Pancreas (tissue), 10 donors: ENCODE data around the gene ARID3B. TPM values are rescaled to one million over a fixed set of nuclear protein-coding genes. Genes with fewer than 3 reads are reported as not detected.

Experiments
- ATAC-seq, 4 donors: fragments of 200-7000 bp; cut with Tn5 transposase; one replicate each; pipeline versions ENCODE4 v1.8.0 to v1.9.1; 2020; ENCODE audit warnings: mild to moderate bottlenecking in 4 of 4, moderate library complexity in 4 of 4
- DNase-seq, 6 donors: peaks; one replicate each; pipeline ENCODE4 v3.0.0-alpha.2; 2020
- FAIRE-seq: peaks from 2 replicates; lab custom pipeline; 2012; peaks lifted over from hg19 to GRCh38; lab: Jason Lieb, UNC
- H3K27ac ChIP-seq, 4 donors: fragments of 200-600 bp; sonication (generic); 1 replicate in 3 of 4; 2 replicates in 1 of 4; pipeline versions ENCODE4 v1.5.0 to v1.8.0; 2020
- H3K27me3 ChIP-seq, 4 donors: fragments of 200-600 bp; one replicate each; pipeline ENCODE4 v1.8.0; 2021
- H3K36me3 ChIP-seq, 3 donors: fragments of 200-600 bp; sonication (generic) in 1 of 3; one replicate each; pipeline versions ENCODE4 v1.5.0 to v1.8.0; 2020 to 2021
- H3K4me1 ChIP-seq, 3 donors: fragments of 200-600 bp; one replicate each; pipeline ENCODE4 v1.8.0; 2021
- H3K4me3 ChIP-seq, 4 donors: fragments of 200-600 bp; sonication (generic) in 2 of 4; one replicate each; pipeline versions ENCODE4 v1.5.0 to v1.8.0; 2020 to 2021
- H3K9me3 ChIP-seq, 4 donors: fragments of 200-600 bp; one replicate each; pipeline ENCODE4 v1.8.0; 2021
- WGBS, 2 donors: extraction: QIAGEN DNeasy Blood & Tissue Kit; methylation state at CpG; one replicate each; pipeline ENCODE4 v1.1.7; 2013; 5-methylcytosine and 5-hydroxymethylcytosine counted together
- intact Hi-C, 3 donors: fragments of 100-400 bp; cut with DNase I; formaldehyde crosslinking; loops; one replicate each; pipeline versions ENCODE4 v1.11.1 to v1.14.2; 2022
- polyA plus RNA-seq, 2 donors: library from polyadenylated mRNA; stranded (reverse); fragments of 200-250 nt; gene quantifications; one replicate each; pipeline ENCODE4 v1.2.3, GENCODE V29; 2013
- total RNA-seq, 6 donors: library from RNA; stranded (reverse); fragmentation: NEBNext Ultra II Directional in 4 of 6; extraction: Animal tissue kit (Norgen Biotek cat#: 25700) in 4 of 6; gene quantifications; one replicate each; pipeline versions ENCODE4 v1.2.1 to v1.2.4, GENCODE V29; 2021 to 2023
- TF ChIP-seq, protein P1 (sequence below), 4 donors: fragments of 200-600 bp; sonication (generic) in 3 of 4; IDR thresholded peaks; one replicate each; pipeline versions ENCODE4 v1.5.0 to v1.8.0; 2021; ENCODE audit warnings: antibody characterized with exemption in 4 of 4
- donor health status: healthy with polysubstance abuse.
- donor health status: DM: no; HTN: no; CAD: no; lungs with moderate emphysema.
- donor health status: DM: no; HTN: no; CAD: no.
- donor health status: control.
- donor health status: control.
- donor health status: Bipolar disorder and iron deficiency.
- donor health status: DM: yes; HTN: yes; CAD: no.
- donor health status: DM: no; HTN: no; CAD: no.
- donor health status: DM: no; HTN: no; CAD: no.
- donor health status: DM: yes; HTN: yes; CAD: no.

ARID3B gene
- total and polyA plus RNA-seq, 8 donors = 2.9 to 4.8 (median 3.8) TPM

DNA sequence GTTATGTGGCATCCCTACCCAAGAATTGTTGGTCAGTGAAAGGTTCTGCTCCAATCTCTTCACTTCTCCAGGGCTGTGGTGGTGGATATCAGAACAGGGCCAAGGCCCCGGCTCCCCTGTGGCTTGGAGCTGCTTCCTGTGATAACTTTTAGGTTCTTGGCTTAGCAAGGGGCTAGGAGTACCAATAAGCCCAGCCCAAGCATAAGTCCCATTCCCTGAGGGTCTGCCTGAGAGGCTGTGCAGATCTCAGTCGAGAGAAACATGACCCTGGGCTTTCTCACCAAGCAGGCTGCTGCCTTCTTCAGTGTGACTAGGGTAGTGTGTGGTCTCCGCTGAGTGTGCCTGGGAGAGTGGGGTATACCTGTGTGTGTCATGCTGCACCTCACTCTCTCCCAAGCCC lies 81.7 kb downstream of the ARID3B start:
- ATAC-seq = no peak
- H3K27me3 ChIP-seq = no peaks in the 10 kb centered on the region
- H3K36me3 ChIP-seq = peaks cover 21 to 76% (median 57%) of the 10 kb centered on the region in 3 donors
- H3K4me1 ChIP-seq = peaks cover 3 to 4% (median 4%) of the 10 kb centered on the region in 3 donors
- intact Hi-C loops = loop anchor here in 2 of 3 donors (10.0 kb wide), 2 partner anchors 132 to 238 kb away; no protein-coding TSS in a partner anchor
- H3K4me3 ChIP-seq = no peak overlapping the region
- 90 to 92% methylated on average over 3 of the region's 3 CpGs for WGBS, 2 donors
- DNase-seq = peak in 1 of 6 donors; percentile 9
- H3K27ac ChIP-seq = no peak overlapping the region
- TF ChIP-seq, protein P1, sequence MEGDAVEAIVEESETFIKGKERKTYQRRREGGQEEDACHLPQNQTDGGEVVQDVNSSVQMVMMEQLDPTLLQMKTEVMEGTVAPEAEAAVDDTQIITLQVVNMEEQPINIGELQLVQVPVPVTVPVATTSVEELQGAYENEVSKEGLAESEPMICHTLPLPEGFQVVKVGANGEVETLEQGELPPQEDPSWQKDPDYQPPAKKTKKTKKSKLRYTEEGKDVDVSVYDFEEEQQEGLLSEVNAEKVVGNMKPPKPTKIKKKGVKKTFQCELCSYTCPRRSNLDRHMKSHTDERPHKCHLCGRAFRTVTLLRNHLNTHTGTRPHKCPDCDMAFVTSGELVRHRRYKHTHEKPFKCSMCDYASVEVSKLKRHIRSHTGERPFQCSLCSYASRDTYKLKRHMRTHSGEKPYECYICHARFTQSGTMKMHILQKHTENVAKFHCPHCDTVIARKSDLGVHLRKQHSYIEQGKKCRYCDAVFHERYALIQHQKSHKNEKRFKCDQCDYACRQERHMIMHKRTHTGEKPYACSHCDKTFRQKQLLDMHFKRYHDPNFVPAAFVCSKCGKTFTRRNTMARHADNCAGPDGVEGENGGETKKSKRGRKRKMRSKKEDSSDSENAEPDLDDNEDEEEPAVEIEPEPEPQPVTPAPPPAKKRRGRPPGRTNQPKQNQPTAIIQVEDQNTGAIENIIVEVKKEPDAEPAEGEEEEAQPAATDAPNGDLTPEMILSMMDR (IDR thresholded peaks at IDR 0.05) = no peak
- FAIRE-seq = no peak
- no peaks in the 10 kb centered on the region for H3K9me3 ChIP-seq

DNA sequence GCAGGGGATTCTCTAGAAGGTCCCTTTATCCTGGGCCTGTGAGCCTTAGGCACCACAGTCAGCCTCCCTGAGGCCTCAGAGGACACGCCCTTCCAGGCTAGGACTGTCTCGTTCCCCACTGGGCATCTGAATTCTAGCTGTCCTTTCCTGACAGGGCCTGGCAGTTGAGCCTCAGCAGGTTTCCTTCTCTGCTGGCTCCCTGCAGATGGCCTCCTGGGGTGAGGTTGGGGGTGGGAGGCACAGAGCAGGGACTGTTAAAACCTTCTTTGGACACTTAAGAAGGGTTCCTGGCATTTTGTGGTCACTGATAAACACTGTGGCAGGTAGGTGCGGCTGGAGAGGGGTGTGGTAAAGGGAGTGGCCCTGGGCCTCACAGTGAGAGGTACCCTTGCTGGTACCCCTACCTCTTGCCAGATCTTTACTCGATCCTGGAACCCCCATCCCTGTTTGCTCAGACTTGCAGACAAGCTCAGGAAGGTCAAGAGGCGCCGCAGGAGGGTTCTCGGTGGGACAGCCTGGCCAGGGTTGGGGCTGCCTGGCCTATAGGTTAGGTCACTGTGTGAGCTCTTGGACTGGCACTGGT lies 83.1 kb downstream of the ARID3B start:
- TF ChIP-seq, protein P1 (IDR thresholded peaks at IDR 0.05) = no peak
- 80 to 83% methylated on average over 7 of the region's 7 CpGs for WGBS, 2 donors
- H3K36me3 ChIP-seq = peaks cover 28 to 88% (median 68%) of the 10 kb centered on the region in 3 donors
- FAIRE-seq (no peak), DNase-seq (peak in 1 of 6 donors; percentile 26), ATAC-seq (no peak)
- H3K27ac ChIP-seq = no peak overlapping the region
- no peak overlapping the region for H3K4me3 ChIP-seq
- intact Hi-C loops = loop anchor here in 2 of 3 donors (10.0 kb wide), 2 partner anchors 131 to 239 kb away; no protein-coding TSS in a partner anchor
- H3K27me3 ChIP-seq = no peaks in the 10 kb centered on the region
- H3K4me1 ChIP-seq = no peaks in the 10 kb centered on the region
- no peaks in the 10 kb centered on the region for H3K9me3 ChIP-seq

DNA sequence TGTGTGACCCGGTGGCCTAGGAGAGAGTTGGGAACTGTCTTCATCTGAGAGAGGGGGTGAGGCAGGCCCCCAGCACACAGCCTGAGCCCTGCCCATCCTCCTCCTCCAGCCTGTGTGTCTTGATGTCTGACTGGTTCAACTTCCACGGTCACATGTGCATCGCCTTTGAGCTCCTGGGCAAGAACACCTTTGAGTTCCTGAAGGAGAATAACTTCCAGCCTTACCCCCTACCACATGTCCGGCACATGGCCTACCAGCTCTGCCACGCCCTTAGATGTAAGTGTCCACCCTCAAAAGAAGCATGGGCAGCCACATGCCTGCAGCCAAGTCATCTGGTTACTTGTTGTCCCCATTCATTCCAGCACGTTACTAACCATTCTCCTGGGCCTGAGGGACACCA lies 84.7 kb downstream of the ARID3B start:
- DNase-seq (peak in 2 of 6 donors; percentile 18 to 25), FAIRE-seq (no peak), ATAC-seq (no peak)
- TF ChIP-seq, protein P1 (IDR thresholded peaks at IDR 0.05) = no peak
- 84% methylated on average over 6 of the region's 6 CpGs for WGBS, 2 donors
- no peak overlapping the region for H3K4me3 ChIP-seq
- no peaks in the 10 kb centered on the region for H3K9me3 ChIP-seq
- H3K4me1 ChIP-seq = no peaks in the 10 kb centered on the region
- intact Hi-C loops = loop anchor here in 2 of 3 donors (10.0 kb wide), 2 partner anchors 129 to 241 kb away; no protein-coding TSS in a partner anchor
- no peaks in the 10 kb centered on the region for H3K27me3 ChIP-seq
- peaks cover 25 to 85% (median 64%) of the 10 kb centered on the region in 3 donors for H3K36me3 ChIP-seq
- H3K27ac ChIP-seq = no peak overlapping the region

DNA sequence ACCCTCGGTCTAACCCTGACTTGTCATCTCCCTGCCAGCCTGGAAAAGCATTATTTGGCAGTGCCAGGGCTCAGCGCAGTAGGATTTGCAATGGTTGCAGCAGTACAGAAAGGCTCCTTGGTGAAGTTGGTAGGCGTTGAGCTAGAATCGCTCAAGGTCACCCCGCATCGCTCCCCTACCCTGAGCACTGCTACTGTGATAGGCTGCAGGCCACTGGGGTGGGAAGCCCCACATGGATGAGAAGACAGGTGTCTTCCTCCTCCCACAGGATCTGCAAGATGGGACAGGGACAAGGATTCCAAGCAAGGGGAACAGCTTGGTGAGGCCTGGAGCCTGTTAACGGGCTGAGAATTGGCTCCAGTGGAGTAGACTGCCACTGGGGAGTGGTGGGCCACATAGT lies 85.3 kb downstream of the ARID3B start:
- intact Hi-C loops = loop anchor here in 2 of 3 donors (10.0 kb wide), 2 partner anchors 128 to 242 kb away; no protein-coding TSS in a partner anchor
- no peak overlapping the region for H3K4me3 ChIP-seq
- FAIRE-seq (no peak), ATAC-seq (no peak), DNase-seq (peak in 1 of 6 donors; percentile 17)
- H3K27ac ChIP-seq = no peak overlapping the region
- no peaks in the 10 kb centered on the region for H3K4me1 ChIP-seq
- H3K9me3 ChIP-seq = no peaks in the 10 kb centered on the region
- TF ChIP-seq, protein P1 (IDR thresholded peaks at IDR 0.05) = no peak
- WGBS, 2 donors = 88 to 89% methylated on average over 7 of the region's 7 CpGs
- H3K27me3 ChIP-seq = no peaks in the 10 kb centered on the region
- peaks cover 23 to 83% (median 64%) of the 10 kb centered on the region in 3 donors for H3K36me3 ChIP-seq
